GM19239 (cell line): Measurements from ENCODE around the gene CTTNBP2NL.
"Not testable (repeated sequence)": the region's sequence is repeated elsewhere in the genome, so short reads cannot be mapped to it uniquely, and the experiment has no call there.

ENCODE experiments used
- DNase-seq: peaks from one replicate; pipeline ENCODE4 v3.0.0; 2011; ENCODE audit warnings: low spot score; ENCODE audit not compliant: insufficient read length
- FAIRE-seq: peaks from 2 replicates; lab custom pipeline; 2011; peaks lifted over from hg19 to GRCh38; lab: Jason Lieb, UNC

CTTNBP2NL gene

GRCh38 chr1:112410673-112411072, 14.7 kb downstream of the CTTNBP2NL start:
- FAIRE-seq (no peak), DNase-seq (no peak)

- no peak for FAIRE-seq
- no peak for DNase-seq
Measured at GRCh38 chr1:112417271-112417670, 21.3 kb downstream of the CTTNBP2NL start.

GRCh38 chr1:112418099-112418892, 22.3 kb downstream of the CTTNBP2NL start:
- DNase-seq: no peak
- no peak for FAIRE-seq

- DNase-seq: no peak
- FAIRE-seq: no peak
Measured at GRCh38 chr1:112423207-112423606, 27.2 kb downstream of the CTTNBP2NL start.

- FAIRE-seq, DNase-seq: not testable (repeated sequence)
Measured at GRCh38 chr1:112423666-112424065, 27.7 kb downstream of the CTTNBP2NL start.

GRCh38 chr1:112429749-112430148, 33.7 kb downstream of the CTTNBP2NL start:
- FAIRE-seq (no peak), DNase-seq (no peak)

- no peak for FAIRE-seq
- no peak for DNase-seq
Measured at GRCh38 chr1:112431038-112431437, 35.0 kb downstream of the CTTNBP2NL start.

GRCh38 chr1:112435448-112435847, 39.4 kb downstream of the CTTNBP2NL start:
- FAIRE-seq: no peak
- DNase-seq: no peak

- no peak for FAIRE-seq
- DNase-seq: no peak
Measured at GRCh38 chr1:112436384-112437156, 40.6 kb downstream of the CTTNBP2NL start.

GRCh38 chr1:112438156-112438555, 42.1 kb downstream of the CTTNBP2NL start:
- FAIRE-seq, DNase-seq: not testable (repeated sequence)

- DNase-seq: no peak
- FAIRE-seq: no peak
Measured at GRCh38 chr1:112439592-112439991, 43.6 kb downstream of the CTTNBP2NL start.

GRCh38 chr1:112440574-112440973, 44.6 kb downstream of the CTTNBP2NL start:
- no peak for FAIRE-seq
- no peak for DNase-seq

GRCh38 chr1:112444269-112444668, 48.3 kb downstream of the CTTNBP2NL start:
- no peak for FAIRE-seq

GRCh38 chr1:112445596-112445995, 49.6 kb downstream of the CTTNBP2NL start:
- FAIRE-seq: no peak
- no peak for DNase-seq

More at GRCh38 chr1:112444269-112444668, 48.3 kb downstream of the CTTNBP2NL start:
- DNase-seq: no peak

- no peak for DNase-seq
- FAIRE-seq: no peak
Measured at GRCh38 chr1:112446411-112446810, 50.4 kb downstream of the CTTNBP2NL start.

- DNase-seq: no peak
Measured at GRCh38 chr1:112448904-112449629, 53.1 kb downstream of the CTTNBP2NL start.

GRCh38 chr1:112449630-112449983, 53.6 kb downstream of the CTTNBP2NL start:
- FAIRE-seq (no peak), DNase-seq (no peak)

More at GRCh38 chr1:112448904-112449629, 53.1 kb downstream of the CTTNBP2NL start:
- no peak for FAIRE-seq

- FAIRE-seq: no peak
- no peak for DNase-seq
Measured at GRCh38 chr1:112450773-112451172, 54.8 kb downstream of the CTTNBP2NL start.

GRCh38 chr1:112451301-112451700, 55.3 kb downstream of the CTTNBP2NL start:
- DNase-seq: not testable (repeated sequence)

GRCh38 chr1:112453876-112454275, 57.9 kb downstream of the CTTNBP2NL start:
- DNase-seq: no peak
- FAIRE-seq: no peak

More at GRCh38 chr1:112451301-112451700, 55.3 kb downstream of the CTTNBP2NL start:
- not testable (repeated sequence) for FAIRE-seq

GRCh38 chr1:112454316-112454715, 58.3 kb downstream of the CTTNBP2NL start:
- FAIRE-seq: no peak
- DNase-seq: no peak
